HEK293 (cell line): ENCODE results near the gene TARDBP.
A peak's percentile ranks its signal among the peaks of the same experiment; 100 is the strongest.

Experiments
- CTCF ChIA-PET: fragments of 350-600 bp; formaldehyde crosslinking; extraction: SDS; loops from one replicate; lab custom pipeline; 2021; ENCODE audit warnings: antibody characterized with exemption; lab: Yijun Ruan, JAX
- POLR2A ChIA-PET: fragments of 300-600 bp; formaldehyde crosslinking; extraction: SDS; loops from one replicate; lab custom pipeline; 2020; ENCODE audit warnings: antibody characterized with exemption, inconsistent platforms; lab: Yijun Ruan, JAX
- H3K27ac ChIP-seq: fragments of 200-500 bp; sonication (Bioruptor generic); 2 replicates; pipeline ENCODE4 v1.5.1; 2014; ENCODE audit warnings: low read depth, low read length, control low read depth, inconsistent platforms; ENCODE audit errors: extremely low read depth
- H3K36me3 ChIP-seq, 2 experiments: fragments of 200-500 bp in 1 of 2; sonication (Bioruptor generic) in 1 of 2; 1 replicate in 1 of 2; 2 replicates in 1 of 2; pipeline ENCODE4 v1.5.1; 2014 to 2017; ENCODE audit warnings: inconsistent platforms in 2 of 2, low read length in 2 of 2; ENCODE audit not compliant: control insufficient read depth in 2 of 2, insufficient read depth in 1 of 2
- H3K4me1 ChIP-seq: fragments of 200-500 bp; sonication (Bioruptor generic); 2 replicates; pipeline ENCODE4 v1.5.1; 2014; ENCODE audit warnings: mild to moderate bottlenecking, low read length, inconsistent platforms; ENCODE audit not compliant: control insufficient read depth, insufficient read depth
- H3K4me3 ChIP-seq: 2 replicates; pipeline ENCODE4 v1.5.1; 2011; ENCODE audit warnings: low read depth, mild to moderate bottlenecking, control low read depth, low read length, moderate library complexity
- H3K9me3 ChIP-seq: fragments of 200-500 bp; sonication (Bioruptor generic); 2 replicates; pipeline ENCODE4 v1.5.1; 2014; ENCODE audit warnings: low read depth, low read length, inconsistent platforms; ENCODE audit not compliant: control insufficient read depth, insufficient read depth
- HOXC10 ChIP-seq: sonication (generic); formaldehyde crosslinking; IDR thresholded peaks from 2 replicates; pipeline ENCODE4 v1.8.1; 2023; ENCODE audit warnings: mild to moderate bottlenecking, missing genetic modification reagents
- MEIS1 ChIP-seq: sonication (generic); formaldehyde crosslinking; IDR thresholded peaks from 2 replicates; pipeline ENCODE4 v1.8.1; 2022; ENCODE audit warnings: missing genetic modification reagents, mild to moderate bottlenecking, borderline replicate concordance
- ZBTB8A ChIP-seq: fragments of 450-650 bp; formaldehyde crosslinking; IDR thresholded peaks from 2 replicates; pipeline ENCODE4 v1.5.1; 2016; ENCODE audit warnings: missing biosample characterization, missing genetic modification characterization
- ZNF202 ChIP-seq: fragments of 450-650 bp; formaldehyde crosslinking; IDR thresholded peaks from 2 replicates; pipeline ENCODE4 v1.5.1; 2016; ENCODE audit warnings: missing biosample characterization, missing genetic modification characterization, borderline replicate concordance
- ZNF341 ChIP-seq: fragments of 450-650 bp; formaldehyde crosslinking; IDR thresholded peaks from 2 replicates; pipeline ENCODE4; 2016; ENCODE audit warnings: low read depth, missing biosample characterization, missing genetic modification characterization
- ZNF366 ChIP-seq: fragments of 450-650 bp; formaldehyde crosslinking; conservative IDR thresholded peaks from 2 replicates; pipeline ENCODE4 v1.5.1; 2016; ENCODE audit warnings: missing biosample characterization, missing genetic modification characterization
- ZNF555 ChIP-seq: fragments of 450-650 bp; formaldehyde crosslinking; conservative IDR thresholded peaks from 2 replicates; pipeline ENCODE4 v1.5.1; 2017; ENCODE audit warnings: missing biosample characterization, mild to moderate bottlenecking, missing genetic modification characterization, inconsistent platforms
- ZNF558 ChIP-seq: fragments of 450-650 bp; formaldehyde crosslinking; IDR thresholded peaks from 2 replicates; pipeline ENCODE4 v1.5.1; 2016; ENCODE audit warnings: missing biosample characterization, missing genetic modification characterization
- TF ChIP-seq, protein P1 (sequence below): fragments of 450-650 bp; formaldehyde crosslinking; IDR thresholded peaks from 2 replicates; pipeline ENCODE4 v1.5.1; 2016; ENCODE audit warnings: missing biosample characterization, missing genetic modification characterization
- TF ChIP-seq, protein P2 (sequence below): fragments of 450-650 bp; formaldehyde crosslinking; IDR thresholded peaks from 2 replicates; pipeline ENCODE4 v1.5.1; 2016; ENCODE audit warnings: missing biosample characterization, missing genetic modification characterization
- TF ChIP-seq, protein P3 (sequence below): fragments of 450-650 bp; formaldehyde crosslinking; IDR thresholded peaks from 2 replicates; pipeline ENCODE4 v1.5.1; 2017; ENCODE audit warnings: missing biosample characterization, missing genetic modification characterization
- TF ChIP-seq, protein P4 (sequence below): fragments of 450-650 bp; formaldehyde crosslinking; IDR thresholded peaks from 2 replicates; pipeline ENCODE4 v1.5.1; 2017; ENCODE audit warnings: missing biosample characterization, missing genetic modification characterization
- TF ChIP-seq, protein P5 (sequence below): sonication (generic); formaldehyde crosslinking; IDR thresholded peaks from 2 replicates; pipeline ENCODE4 v1.8.1; 2022; ENCODE audit warnings: mild to moderate bottlenecking, moderate library complexity, missing genetic modification reagents
- TF ChIP-seq, protein P6 (sequence below): fragments of 450-650 bp; formaldehyde crosslinking; conservative IDR thresholded peaks from 2 replicates; pipeline ENCODE4 v1.5.1; 2016; ENCODE audit warnings: low read depth, missing biosample characterization, missing genetic modification characterization

The TARDBP gene

DNA sequence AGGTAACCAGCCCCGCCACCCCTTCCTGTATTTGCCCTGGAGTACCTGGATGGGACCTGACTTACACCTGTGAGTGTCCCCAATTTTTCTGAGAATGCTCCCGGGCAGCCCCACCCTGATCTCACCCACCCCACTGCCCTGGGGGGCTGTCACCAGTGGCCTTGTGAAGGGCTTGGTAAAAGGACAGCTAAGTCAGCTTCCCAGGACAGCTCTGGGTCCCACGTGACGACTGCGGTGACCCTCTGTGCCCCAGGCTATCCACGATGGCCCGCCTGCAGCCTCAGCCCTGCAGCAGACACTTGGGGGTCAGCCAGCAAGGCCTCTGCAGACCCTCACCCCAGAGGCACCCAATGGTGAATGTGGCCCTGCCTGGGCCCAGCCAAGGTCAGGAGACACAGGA lies 41.7 kb downstream of the TARDBP start:
- H3K9me3 ChIP-seq, result no peaks in the 10 kb centered on the region
- H3K4me3 ChIP-seq, result no peak overlapping the region
- ChIA-PET CTCF (interaction anchor here (1.1 kb wide), 1 partner anchor 17 kb away, joined by 4 read pairs; no protein-coding TSS in a partner anchor), POLR2A (no interaction called here)
- no peaks in the 10 kb centered on the region for H3K4me1 ChIP-seq
- TF ChIP-seq, protein P1, sequence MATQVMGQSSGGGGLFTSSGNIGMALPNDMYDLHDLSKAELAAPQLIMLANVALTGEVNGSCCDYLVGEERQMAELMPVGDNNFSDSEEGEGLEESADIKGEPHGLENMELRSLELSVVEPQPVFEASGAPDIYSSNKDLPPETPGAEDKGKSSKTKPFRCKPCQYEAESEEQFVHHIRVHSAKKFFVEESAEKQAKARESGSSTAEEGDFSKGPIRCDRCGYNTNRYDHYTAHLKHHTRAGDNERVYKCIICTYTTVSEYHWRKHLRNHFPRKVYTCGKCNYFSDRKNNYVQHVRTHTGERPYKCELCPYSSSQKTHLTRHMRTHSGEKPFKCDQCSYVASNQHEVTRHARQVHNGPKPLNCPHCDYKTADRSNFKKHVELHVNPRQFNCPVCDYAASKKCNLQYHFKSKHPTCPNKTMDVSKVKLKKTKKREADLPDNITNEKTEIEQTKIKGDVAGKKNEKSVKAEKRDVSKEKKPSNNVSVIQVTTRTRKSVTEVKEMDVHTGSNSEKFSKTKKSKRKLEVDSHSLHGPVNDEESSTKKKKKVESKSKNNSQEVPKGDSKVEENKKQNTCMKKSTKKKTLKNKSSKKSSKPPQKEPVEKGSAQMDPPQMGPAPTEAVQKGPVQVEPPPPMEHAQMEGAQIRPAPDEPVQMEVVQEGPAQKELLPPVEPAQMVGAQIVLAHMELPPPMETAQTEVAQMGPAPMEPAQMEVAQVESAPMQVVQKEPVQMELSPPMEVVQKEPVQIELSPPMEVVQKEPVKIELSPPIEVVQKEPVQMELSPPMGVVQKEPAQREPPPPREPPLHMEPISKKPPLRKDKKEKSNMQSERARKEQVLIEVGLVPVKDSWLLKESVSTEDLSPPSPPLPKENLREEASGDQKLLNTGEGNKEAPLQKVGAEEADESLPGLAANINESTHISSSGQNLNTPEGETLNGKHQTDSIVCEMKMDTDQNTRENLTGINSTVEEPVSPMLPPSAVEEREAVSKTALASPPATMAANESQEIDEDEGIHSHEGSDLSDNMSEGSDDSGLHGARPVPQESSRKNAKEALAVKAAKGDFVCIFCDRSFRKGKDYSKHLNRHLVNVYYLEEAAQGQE (tag by site-specific recombination), result peak; percentile 5; the same call in 1 of the 2 replicates
- TF ChIP-seq, protein P2, sequence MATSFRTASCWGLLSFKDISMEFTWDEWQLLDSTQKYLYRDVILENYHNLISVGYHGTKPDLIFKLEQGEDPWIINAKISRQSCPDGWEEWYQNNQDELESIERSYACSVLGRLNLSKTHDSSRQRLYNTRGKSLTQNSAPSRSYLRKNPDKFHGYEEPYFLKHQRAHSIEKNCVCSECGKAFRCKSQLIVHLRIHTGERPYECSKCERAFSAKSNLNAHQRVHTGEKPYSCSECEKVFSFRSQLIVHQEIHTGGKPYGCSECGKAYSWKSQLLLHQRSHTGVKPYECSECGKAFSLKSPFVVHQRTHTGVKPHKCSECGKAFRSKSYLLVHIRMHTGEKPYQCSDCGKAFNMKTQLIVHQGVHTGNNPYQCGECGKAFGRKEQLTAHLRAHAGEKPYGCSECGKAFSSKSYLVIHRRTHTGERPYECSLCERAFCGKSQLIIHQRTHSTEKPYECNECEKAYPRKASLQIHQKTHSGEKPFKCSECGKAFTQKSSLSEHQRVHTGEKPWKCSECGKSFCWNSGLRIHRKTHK (tag by site-specific recombination), result no peak
- peaks cover 19 to 50% of the 10 kb centered on the region in 2 experiments; a peak in 2 of 3 replicates for H3K36me3 ChIP-seq
- no peak overlapping the region for H3K27ac ChIP-seq

DNA sequence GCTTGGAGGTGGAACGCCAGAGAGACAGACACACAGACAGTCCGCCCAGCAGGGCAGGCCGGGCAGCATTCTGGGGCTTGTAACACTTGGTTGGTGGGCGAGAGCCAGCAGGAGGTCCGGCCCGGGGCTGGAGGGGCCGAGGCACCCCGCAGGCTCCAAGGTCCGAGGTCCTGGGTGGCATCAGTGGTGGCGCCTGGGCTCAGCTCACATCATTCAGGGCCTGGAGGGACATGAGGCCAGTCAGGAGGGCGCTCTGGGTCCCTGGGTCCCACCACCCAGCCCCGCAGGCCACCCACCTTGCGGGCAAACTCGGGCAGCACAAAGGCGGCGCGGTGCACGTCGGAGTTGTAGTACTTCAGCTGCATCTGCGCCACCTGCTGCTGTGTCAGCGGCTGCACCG lies 42.2 kb downstream of the TARDBP start:
- CTCF ChIA-PET, result interaction anchor here (3.1 kb wide), 1 partner anchor 17 kb away, joined by 20 read pairs; no protein-coding TSS in a partner anchor
- Histone ChIP-seq H3K27ac (no peak overlapping the region), H3K36me3 (peaks cover 19 to 50% of the 10 kb centered on the region in 2 experiments; a peak in 2 of 3 replicates), H3K9me3 (no peaks in the 10 kb centered on the region), H3K4me3 (no peak overlapping the region), H3K4me1 (no peaks in the 10 kb centered on the region)
- TF ChIP-seq ZBTB8A (tag by site-specific recombination) (no peak), ZNF558 (tag by site-specific recombination) (no peak), MEIS1 (no peak), HOXC10 (CRISPR knock-in tag) (no peak), ZNF366 (tag by site-specific recombination) (no peak), ZNF341 (tag by site-specific recombination) (no peak), ZNF202 (tag by site-specific recombination) (no peak), ZNF555 (tag by site-specific recombination) (no peak)
- TF ChIP-seq, protein P3, sequence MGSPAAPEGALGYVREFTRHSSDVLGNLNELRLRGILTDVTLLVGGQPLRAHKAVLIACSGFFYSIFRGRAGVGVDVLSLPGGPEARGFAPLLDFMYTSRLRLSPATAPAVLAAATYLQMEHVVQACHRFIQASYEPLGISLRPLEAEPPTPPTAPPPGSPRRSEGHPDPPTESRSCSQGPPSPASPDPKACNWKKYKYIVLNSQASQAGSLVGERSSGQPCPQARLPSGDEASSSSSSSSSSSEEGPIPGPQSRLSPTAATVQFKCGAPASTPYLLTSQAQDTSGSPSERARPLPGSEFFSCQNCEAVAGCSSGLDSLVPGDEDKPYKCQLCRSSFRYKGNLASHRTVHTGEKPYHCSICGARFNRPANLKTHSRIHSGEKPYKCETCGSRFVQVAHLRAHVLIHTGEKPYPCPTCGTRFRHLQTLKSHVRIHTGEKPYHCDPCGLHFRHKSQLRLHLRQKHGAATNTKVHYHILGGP (tag by site-specific recombination), result no peak
- TF ChIP-seq, protein P4, sequence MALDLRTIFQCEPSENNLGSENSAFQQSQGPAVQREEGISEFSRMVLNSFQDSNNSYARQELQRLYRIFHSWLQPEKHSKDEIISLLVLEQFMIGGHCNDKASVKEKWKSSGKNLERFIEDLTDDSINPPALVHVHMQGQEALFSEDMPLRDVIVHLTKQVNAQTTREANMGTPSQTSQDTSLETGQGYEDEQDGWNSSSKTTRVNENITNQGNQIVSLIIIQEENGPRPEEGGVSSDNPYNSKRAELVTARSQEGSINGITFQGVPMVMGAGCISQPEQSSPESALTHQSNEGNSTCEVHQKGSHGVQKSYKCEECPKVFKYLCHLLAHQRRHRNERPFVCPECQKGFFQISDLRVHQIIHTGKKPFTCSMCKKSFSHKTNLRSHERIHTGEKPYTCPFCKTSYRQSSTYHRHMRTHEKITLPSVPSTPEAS, result no peak
- TF ChIP-seq, protein P5, sequence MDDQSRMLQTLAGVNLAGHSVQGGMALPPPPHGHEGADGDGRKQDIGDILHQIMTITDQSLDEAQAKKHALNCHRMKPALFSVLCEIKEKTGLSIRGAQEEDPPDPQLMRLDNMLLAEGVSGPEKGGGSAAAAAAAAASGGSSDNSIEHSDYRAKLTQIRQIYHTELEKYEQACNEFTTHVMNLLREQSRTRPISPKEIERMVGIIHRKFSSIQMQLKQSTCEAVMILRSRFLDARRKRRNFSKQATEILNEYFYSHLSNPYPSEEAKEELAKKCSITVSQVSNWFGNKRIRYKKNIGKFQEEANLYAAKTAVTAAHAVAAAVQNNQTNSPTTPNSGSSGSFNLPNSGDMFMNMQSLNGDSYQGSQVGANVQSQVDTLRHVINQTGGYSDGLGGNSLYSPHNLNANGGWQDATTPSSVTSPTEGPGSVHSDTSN (CRISPR knock-in tag), result no peak
- TF ChIP-seq, protein P6, sequence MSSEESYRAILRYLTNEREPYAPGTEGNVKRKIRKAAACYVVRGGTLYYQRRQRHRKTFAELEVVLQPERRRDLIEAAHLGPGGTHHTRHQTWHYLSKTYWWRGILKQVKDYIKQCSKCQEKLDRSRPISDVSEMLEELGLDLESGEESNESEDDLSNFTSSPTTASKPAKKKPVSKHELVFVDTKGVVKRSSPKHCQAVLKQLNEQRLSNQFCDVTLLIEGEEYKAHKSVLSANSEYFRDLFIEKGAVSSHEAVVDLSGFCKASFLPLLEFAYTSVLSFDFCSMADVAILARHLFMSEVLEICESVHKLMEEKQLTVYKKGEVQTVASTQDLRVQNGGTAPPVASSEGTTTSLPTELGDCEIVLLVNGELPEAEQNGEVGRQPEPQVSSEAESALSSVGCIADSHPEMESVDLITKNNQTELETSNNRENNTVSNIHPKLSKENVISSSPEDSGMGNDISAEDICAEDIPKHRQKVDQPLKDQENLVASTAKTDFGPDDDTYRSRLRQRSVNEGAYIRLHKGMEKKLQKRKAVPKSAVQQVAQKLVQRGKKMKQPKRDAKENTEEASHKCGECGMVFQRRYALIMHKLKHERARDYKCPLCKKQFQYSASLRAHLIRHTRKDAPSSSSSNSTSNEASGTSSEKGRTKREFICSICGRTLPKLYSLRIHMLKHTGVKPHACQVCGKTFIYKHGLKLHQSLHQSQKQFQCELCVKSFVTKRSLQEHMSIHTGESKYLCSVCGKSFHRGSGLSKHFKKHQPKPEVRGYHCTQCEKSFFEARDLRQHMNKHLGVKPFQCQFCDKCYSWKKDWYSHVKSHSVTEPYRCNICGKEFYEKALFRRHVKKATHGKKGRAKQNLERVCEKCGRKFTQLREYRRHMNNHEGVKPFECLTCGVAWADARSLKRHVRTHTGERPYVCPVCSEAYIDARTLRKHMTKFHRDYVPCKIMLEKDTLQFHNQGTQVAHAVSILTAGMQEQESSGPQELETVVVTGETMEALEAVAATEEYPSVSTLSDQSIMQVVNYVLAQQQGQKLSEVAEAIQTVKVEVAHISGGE (tag by site-specific recombination), result no peak
- POLR2A ChIA-PET, result no interaction called here
